ENCODE measurements around the gene TNXB.
"Not testable (repeated sequence)": the region's sequence is repeated elsewhere in the genome, so short reads cannot be mapped to it uniquely, and the experiment has no call there.

The TNXB gene

GRCh38 chr6:32105433-32105832, 3.7 kb downstream of the TNXB start:
- TF ChIP-seq CTCF (IDR thresholded peaks at IDR 0.05; ENCODE audit: low read depth, low read length), result no peak
- no peak overlapping the region for H3K4me3 ChIP-seq (replicated peaks in 1 of 2; ENCODE audit: low read depth in 2 of 2, low read length in 2 of 2)
- peak in 1 of 2 donors; percentile 51 for DNase-seq (ENCODE audit: low read depth in 2 of 2)

- DNase-seq (ENCODE audit: low read depth in 2 of 2), result no peak
- TF ChIP-seq CTCF (IDR thresholded peaks at IDR 0.05; ENCODE audit: low read depth, low read length), result no peak
- no peak overlapping the region for H3K4me3 ChIP-seq (replicated peaks in 1 of 2; ENCODE audit: low read depth in 2 of 2, low read length in 2 of 2)
Measured at GRCh38 chr6:32102255-32102654, 6.9 kb downstream of the TNXB start.

DNA sequence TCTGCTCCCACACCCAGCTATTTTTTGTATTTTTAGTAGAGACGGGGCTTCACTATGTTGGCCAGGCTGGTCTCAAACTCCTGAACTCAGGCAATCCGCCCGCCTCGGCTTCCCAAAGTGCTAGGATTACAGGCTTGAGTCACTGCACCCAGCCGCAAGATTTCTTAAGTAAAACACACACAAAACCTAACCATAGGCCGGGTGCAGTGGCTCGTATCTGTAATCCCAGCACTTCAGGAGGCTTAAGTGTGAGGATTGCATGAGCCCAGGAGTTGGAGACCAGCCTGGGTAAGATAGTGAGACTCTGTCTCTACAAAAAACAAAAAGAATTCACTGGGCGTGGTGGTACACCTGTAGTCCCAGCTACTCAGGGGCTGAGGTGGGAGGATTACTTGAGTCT, 8.9 kb downstream of the TNXB start:
- H3K4me3 ChIP-seq (replicated peaks in 1 of 2; ENCODE audit: low read depth in 2 of 2, low read length in 2 of 2); DNase-seq (ENCODE audit: low read depth in 2 of 2): not testable (repeated sequence)

- DNase-seq (ENCODE audit: low read depth in 2 of 2), result no peak
- TF ChIP-seq CTCF (IDR thresholded peaks at IDR 0.05; ENCODE audit: low read depth, low read length), result no peak
- H3K4me3 ChIP-seq (replicated peaks in 1 of 2; ENCODE audit: low read depth in 2 of 2, low read length in 2 of 2), result no peak overlapping the region
Measured at GRCh38 chr6:32097364-32097763, 11.8 kb downstream of the TNXB start.

GRCh38 chr6:32096394-32097258, 12.5 kb downstream of the TNXB start:
- no peak overlapping the region for H3K4me3 ChIP-seq (replicated peaks in 1 of 2; ENCODE audit: low read depth in 2 of 2, low read length in 2 of 2)
- TF ChIP-seq CTCF (IDR thresholded peaks at IDR 0.05; ENCODE audit: low read depth, low read length), result no peak

DNA sequence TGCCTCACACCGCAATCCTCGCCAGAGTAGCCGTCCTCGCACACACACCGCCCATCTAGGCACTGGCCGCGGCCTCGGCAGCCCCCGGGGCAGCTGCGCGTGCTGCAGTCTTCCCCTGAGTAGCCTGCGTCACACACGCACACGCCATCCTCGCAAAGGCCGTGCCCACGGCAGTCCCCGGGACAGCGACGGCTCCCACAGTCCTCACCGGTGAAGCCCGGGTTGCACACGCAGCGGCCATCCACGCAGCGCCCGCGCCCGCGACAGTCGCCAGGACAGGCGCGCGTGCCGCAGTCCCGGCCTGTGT, 13.1 kb downstream of the TNXB start:
- no peak overlapping the region for H3K4me3 ChIP-seq (replicated peaks in 1 of 2; ENCODE audit: low read depth in 2 of 2, low read length in 2 of 2)
- TF ChIP-seq CTCF (IDR thresholded peaks at IDR 0.05; ENCODE audit: low read depth, low read length), result no peak

More at GRCh38 chr6:32096394-32097258, 12.5 kb downstream of the TNXB start:
- DNase-seq (ENCODE audit: low read depth in 2 of 2), result no peak

GRCh38 chr6:32095338-32096086, 13.6 kb downstream of the TNXB start:
- TF ChIP-seq CTCF (IDR thresholded peaks at IDR 0.05; ENCODE audit: low read depth, low read length), result no peak
- H3K4me3 ChIP-seq (replicated peaks in 1 of 2; ENCODE audit: low read depth in 2 of 2, low read length in 2 of 2), result no peak overlapping the region
- DNase-seq (ENCODE audit: low read depth in 2 of 2), result no peak

More for the DNA sequence above, 13.1 kb downstream of the TNXB start:
- DNase-seq (ENCODE audit: low read depth in 2 of 2), result no peak
